AG04449 (cell line): ENCODE measurements around the gene TMEM117.

ENCODE experiments used
- CTCF ChIA-PET: fragments of 350-600 bp; formaldehyde crosslinking; extraction: SDS; loops from one replicate; lab custom pipeline; 2021; ENCODE audit warnings: antibody characterized with exemption; lab: Yijun Ruan, JAX
- POLR2A ChIA-PET: fragments of 400-600, 350-600 bp; formaldehyde crosslinking; extraction: SDS; loops from one replicate; lab custom pipeline; 2020; ENCODE audit warnings: antibody characterized with exemption, inconsistent platforms; lab: Yijun Ruan, JAX
- DNase-seq: peaks from one replicate; pipeline ENCODE4 v3.0.0-alpha.2; 2010; ENCODE audit warnings: low read depth, low spot score
- H3K4me3 ChIP-seq: 2 replicates; pipeline ENCODE4 v1.5.1; 2011; ENCODE audit warnings: low read depth, mild to moderate bottlenecking, control low read depth, low read length
- TF ChIP-seq, protein P1 (sequence below): IDR thresholded peaks from one replicate; pipeline ENCODE4 v1.5.1; 2011; ENCODE audit warnings: mild to moderate bottlenecking, moderate library complexity, low read length, control low read depth, inconsistent platforms; ENCODE audit not compliant: insufficient read depth; ENCODE audit errors: missing control alignments

The TMEM117 gene

DNA sequence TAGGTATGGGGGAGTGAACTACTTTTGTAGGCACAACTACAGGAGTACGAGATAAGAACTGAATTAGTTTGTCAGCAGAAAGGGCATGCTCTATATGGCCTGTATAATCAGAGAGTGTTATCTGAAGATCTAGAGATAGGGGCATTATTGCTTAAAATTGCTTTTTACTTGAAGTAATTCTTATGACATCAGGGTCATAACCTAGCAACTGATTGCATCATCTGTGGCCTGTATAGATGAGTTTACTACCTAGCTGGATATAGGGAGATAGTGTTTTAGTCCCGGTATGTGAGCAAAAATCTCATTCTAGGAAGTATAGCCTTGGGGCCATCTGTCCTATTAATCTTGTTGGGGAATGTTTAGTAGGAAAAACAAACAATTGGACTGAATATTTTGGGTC lies 142.7 kb downstream of the TMEM117 start:
- no peak overlapping the region for H3K4me3 ChIP-seq
- POLR2A ChIA-PET = no interaction called here
- CTCF ChIA-PET = no interaction called here
- DNase-seq = no peak
- TF ChIP-seq, protein P1, sequence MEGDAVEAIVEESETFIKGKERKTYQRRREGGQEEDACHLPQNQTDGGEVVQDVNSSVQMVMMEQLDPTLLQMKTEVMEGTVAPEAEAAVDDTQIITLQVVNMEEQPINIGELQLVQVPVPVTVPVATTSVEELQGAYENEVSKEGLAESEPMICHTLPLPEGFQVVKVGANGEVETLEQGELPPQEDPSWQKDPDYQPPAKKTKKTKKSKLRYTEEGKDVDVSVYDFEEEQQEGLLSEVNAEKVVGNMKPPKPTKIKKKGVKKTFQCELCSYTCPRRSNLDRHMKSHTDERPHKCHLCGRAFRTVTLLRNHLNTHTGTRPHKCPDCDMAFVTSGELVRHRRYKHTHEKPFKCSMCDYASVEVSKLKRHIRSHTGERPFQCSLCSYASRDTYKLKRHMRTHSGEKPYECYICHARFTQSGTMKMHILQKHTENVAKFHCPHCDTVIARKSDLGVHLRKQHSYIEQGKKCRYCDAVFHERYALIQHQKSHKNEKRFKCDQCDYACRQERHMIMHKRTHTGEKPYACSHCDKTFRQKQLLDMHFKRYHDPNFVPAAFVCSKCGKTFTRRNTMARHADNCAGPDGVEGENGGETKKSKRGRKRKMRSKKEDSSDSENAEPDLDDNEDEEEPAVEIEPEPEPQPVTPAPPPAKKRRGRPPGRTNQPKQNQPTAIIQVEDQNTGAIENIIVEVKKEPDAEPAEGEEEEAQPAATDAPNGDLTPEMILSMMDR = no peak

DNA sequence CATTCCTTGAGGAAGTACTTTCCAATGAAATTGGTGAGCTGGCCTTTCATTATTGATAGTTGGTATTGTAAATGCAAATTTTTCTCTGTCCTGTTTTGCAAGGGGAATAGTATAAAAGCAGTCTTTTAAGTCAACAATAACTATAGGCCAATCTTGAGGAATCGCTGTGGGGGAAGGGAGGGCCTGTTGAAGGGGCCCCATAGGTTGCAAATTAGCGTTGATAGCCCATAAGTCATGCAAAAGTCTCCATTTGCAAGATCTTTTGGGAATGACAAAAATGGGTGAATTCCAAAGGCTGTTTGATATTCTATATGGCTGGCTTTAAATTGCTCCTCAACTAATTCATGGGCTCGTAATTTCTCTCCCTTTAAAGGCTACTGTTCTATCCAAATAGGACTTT lies 143.6 kb downstream of the TMEM117 start:
- no peak overlapping the region for H3K4me3 ChIP-seq
- TF ChIP-seq, protein P1 = no peak
- ChIA-PET CTCF (no interaction called here), POLR2A (no interaction called here)
- DNase-seq = no peak

DNA sequence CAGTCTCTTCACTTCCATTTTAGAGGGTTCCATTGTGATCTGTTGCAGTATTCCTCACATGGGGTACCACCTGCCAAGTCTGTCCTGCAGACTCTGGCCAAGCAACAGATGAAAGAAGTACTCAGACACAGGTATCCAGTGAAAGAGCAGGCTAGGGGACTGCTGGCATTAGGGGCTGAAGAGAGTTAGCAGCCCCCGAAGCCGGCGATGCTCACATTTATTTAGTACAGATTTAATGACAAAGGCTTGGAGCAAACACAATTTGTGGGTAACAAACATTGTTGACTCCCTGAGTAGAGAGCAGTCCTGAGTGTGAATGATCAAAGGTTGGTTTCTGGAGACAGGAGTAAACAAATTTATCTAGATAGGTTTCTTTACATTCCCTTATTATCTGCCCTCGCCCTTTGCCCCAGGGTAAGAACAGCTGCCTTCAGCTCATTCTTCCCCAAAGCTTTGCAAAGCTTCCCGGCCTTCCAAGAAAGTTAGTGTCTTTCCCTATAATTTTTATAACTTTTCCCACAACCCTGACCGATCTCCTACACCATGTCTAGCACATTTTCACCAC lies 144.8 kb downstream of the TMEM117 start:
- ChIA-PET POLR2A (no interaction called here), CTCF (no interaction called here)
- H3K4me3 ChIP-seq = no peak overlapping the region
- TF ChIP-seq, protein P1 = no peak
- no peak for DNase-seq

DNA sequence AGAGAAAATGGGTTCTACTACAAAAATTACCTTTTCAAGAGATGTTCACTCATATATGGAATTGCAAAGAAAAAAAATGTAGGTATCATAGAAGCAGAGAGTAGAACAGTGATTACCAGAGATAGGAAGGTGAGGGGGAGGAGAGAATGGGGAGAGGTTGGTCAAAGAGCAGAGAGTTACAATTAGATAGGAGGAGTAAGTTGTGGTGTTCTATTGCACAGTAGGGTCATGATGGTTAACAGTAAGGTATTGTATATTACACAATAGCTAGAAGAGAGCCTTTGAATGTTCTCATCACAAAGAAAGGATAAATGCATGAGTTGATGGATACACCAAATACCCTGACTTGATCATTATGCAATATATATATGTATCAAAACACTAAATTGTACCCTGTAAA lies 145.8 kb downstream of the TMEM117 start:
- CTCF ChIA-PET = no interaction called here
- TF ChIP-seq, protein P1 = no peak
- POLR2A ChIA-PET = no interaction called here
- DNase-seq = no peak
- no peak overlapping the region for H3K4me3 ChIP-seq

DNA sequence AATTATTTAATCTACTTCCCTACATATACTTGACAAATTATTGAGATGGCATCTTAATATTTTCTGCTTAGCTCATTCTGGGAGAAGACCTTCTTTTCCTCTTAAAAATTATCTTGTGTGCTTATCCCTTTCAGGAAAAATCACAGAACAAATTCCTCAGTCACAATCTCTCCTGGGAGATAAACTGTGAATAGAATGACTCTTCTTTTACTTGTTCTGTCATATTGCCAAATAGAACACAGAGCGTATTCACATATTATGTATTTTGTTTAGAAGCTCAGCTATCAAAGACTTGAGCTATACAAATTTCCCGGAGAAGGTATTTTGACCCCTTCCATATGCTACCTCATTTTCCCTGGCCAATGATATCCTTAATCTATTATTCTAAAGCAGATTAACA lies 146.7 kb downstream of the TMEM117 start:
- TF ChIP-seq, protein P1 = no peak
- ChIA-PET POLR2A (no interaction called here), CTCF (no interaction called here)
- DNase-seq = no peak
- H3K4me3 ChIP-seq = no peak overlapping the region

DNA sequence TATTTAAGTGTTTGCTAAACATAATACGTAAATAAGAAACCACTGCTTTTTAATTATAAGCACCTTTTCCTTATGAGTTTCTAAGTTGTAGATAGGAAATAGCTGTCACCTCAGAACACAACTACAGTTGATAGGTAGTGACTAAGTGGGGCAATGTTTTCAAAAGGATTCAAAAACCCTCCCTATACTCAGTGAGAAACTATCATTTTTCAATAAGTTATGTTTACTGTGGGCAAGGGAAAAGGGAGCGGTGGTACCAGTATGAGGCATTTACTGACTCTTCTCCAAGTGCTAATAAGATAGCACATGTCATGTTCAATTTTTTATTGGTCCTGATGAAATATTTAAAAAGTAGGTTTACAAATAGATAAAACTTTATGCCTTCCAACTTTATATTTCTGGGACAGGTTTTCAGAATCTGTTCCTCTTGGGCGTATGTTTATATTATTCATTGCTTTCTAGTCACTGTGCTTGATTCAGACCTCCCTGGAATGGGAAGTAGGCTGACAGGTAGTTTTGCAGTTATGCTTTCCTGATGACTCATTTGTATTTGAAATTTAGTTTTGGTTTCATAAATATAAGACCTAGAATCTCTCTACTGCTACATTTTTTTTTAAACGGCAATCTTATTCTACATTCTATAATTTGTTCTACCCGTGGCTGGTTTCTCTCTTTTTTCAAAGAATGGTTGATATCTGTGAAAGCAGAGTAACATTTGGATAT lies 153.1 kb downstream of the TMEM117 start:
- no peak overlapping the region for H3K4me3 ChIP-seq
- DNase-seq = no peak
- CTCF ChIA-PET = interaction anchor here (1.0 to 1.6 kb wide), 3 partner anchors 11 to 26 kb away, joined by 3 to 5 read pairs (median 5); no protein-coding TSS in a partner anchor

More for the DNA sequence above, 153.1 kb downstream of the TMEM117 start:
- POLR2A ChIA-PET = no interaction called here
- TF ChIP-seq, protein P1 = no peak
